ENCODE results near the gene ZEB2.

ZEB2 gene

GRCh38 chr2:144448389-144449027 lies 71.4 kb downstream of the ZEB2 start:
- H3K27ac ChIP-seq (ENCODE audit: low read depth, low read length), result no peak overlapping the region
- no peak overlapping the region for H3K4me3 ChIP-seq (ENCODE audit: insufficient read depth, low read length, poor library complexity, severe bottlenecking)
- peak overlapping the region; percentile 27 for H3K4me2 ChIP-seq (ENCODE audit: low read depth, low read length, poor library complexity, severe bottlenecking)
- H2AFZ ChIP-seq (ENCODE audit: low read depth, low read length, severe bottlenecking), result peak overlapping the region; percentile 65
- no peak overlapping the region for H3K9ac ChIP-seq (ENCODE audit: low read length)
- no peaks in the 10 kb centered on the region for H3F3A ChIP-seq (ENCODE audit: insufficient read depth)
- H3K9me3 ChIP-seq (ENCODE audit: insufficient read depth, low read length), result no peaks in the 10 kb centered on the region
- no peaks in the 10 kb centered on the region for H3K9me2 ChIP-seq (replicated peaks; ENCODE audit: insufficient read depth, low read length)
- no peaks in the 10 kb centered on the region for H4K20me1 ChIP-seq (ENCODE audit: low read depth, low read length)
- TF ChIP-seq, protein P1, sequence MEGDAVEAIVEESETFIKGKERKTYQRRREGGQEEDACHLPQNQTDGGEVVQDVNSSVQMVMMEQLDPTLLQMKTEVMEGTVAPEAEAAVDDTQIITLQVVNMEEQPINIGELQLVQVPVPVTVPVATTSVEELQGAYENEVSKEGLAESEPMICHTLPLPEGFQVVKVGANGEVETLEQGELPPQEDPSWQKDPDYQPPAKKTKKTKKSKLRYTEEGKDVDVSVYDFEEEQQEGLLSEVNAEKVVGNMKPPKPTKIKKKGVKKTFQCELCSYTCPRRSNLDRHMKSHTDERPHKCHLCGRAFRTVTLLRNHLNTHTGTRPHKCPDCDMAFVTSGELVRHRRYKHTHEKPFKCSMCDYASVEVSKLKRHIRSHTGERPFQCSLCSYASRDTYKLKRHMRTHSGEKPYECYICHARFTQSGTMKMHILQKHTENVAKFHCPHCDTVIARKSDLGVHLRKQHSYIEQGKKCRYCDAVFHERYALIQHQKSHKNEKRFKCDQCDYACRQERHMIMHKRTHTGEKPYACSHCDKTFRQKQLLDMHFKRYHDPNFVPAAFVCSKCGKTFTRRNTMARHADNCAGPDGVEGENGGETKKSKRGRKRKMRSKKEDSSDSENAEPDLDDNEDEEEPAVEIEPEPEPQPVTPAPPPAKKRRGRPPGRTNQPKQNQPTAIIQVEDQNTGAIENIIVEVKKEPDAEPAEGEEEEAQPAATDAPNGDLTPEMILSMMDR (IDR thresholded peaks at IDR 0.05; ENCODE audit: insufficient read depth, low read length, poor library complexity, severe bottlenecking), result no peak
- TF ChIP-seq EZH2phosphoT487 (conservative IDR thresholded peaks at IDR 0.05; ENCODE audit: low read length), result no peak
- no peaks in the 10 kb centered on the region for H3K27me3 ChIP-seq (ENCODE audit: low read length)
- H3K36me3 ChIP-seq (ENCODE audit: low read length), result no peaks in the 10 kb centered on the region
- H3K79me2 ChIP-seq (ENCODE audit: insufficient read depth, low read length), result no peaks in the 10 kb centered on the region

DNA sequence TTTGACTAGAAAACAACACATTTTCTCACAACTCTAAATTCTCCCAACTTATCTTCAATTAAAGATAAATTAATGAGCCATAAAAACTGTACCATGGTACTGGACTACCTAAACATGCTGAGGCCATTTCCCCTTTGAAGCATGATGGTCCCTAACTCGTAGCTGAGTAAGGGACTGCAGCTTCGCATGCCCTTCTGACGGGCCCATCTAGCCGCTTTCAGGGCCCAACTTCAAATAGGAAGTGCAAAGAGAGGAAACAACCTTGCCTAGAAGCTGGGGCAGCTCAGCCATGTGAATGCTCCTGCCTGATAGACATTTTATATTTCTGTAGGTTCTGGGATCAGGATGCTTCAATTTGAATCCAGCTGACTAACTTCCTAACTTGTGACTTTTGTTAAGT lies 72.4 kb downstream of the ZEB2 start:
- Histone ChIP-seq H3K27me3 (ENCODE audit: low read length) (no peaks in the 10 kb centered on the region), H2AFZ (ENCODE audit: low read depth, low read length, severe bottlenecking) (no peak overlapping the region), H4K20me1 (ENCODE audit: low read depth, low read length) (no peaks in the 10 kb centered on the region), H3F3A (ENCODE audit: insufficient read depth) (no peaks in the 10 kb centered on the region), H3K9me2 (replicated peaks; ENCODE audit: insufficient read depth, low read length) (no peaks in the 10 kb centered on the region), H3K4me2 (ENCODE audit: low read depth, low read length, poor library complexity, severe bottlenecking) (no peak overlapping the region), H3K9ac (ENCODE audit: low read length) (no peak overlapping the region), H3K4me3 (ENCODE audit: insufficient read depth, low read length, poor library complexity, severe bottlenecking) (no peak overlapping the region), H3K36me3 (ENCODE audit: low read length) (no peaks in the 10 kb centered on the region), H3K9me3 (ENCODE audit: insufficient read depth, low read length) (no peaks in the 10 kb centered on the region), H3K27ac (ENCODE audit: low read depth, low read length) (no peak overlapping the region), H3K79me2 (ENCODE audit: insufficient read depth, low read length) (no peaks in the 10 kb centered on the region)
- TF ChIP-seq, protein P1 (IDR thresholded peaks at IDR 0.05; ENCODE audit: insufficient read depth, low read length, poor library complexity, severe bottlenecking), result no peak

- no peaks in the 10 kb centered on the region for H3K9me2 ChIP-seq (replicated peaks; ENCODE audit: insufficient read depth, low read length)
- H3K36me3 ChIP-seq (ENCODE audit: low read length), result no peaks in the 10 kb centered on the region
- no peaks in the 10 kb centered on the region for H4K20me1 ChIP-seq (ENCODE audit: low read depth, low read length)
- no peak overlapping the region for H3K9ac ChIP-seq (ENCODE audit: low read length)
- H3K9me3 ChIP-seq (ENCODE audit: insufficient read depth, low read length), result no peaks in the 10 kb centered on the region
- no peak for TF ChIP-seq EZH2phosphoT487 (conservative IDR thresholded peaks at IDR 0.05; ENCODE audit: low read length)
- TF ChIP-seq, protein P1 (IDR thresholded peaks at IDR 0.05; ENCODE audit: insufficient read depth, low read length, poor library complexity, severe bottlenecking), result no peak
- no peaks in the 10 kb centered on the region for H3K79me2 ChIP-seq (ENCODE audit: insufficient read depth, low read length)
- no peak overlapping the region for H3K27ac ChIP-seq (ENCODE audit: low read depth, low read length)
- H3K4me2 ChIP-seq (ENCODE audit: low read depth, low read length, poor library complexity, severe bottlenecking), result no peak overlapping the region
- no peaks in the 10 kb centered on the region for H3K27me3 ChIP-seq (ENCODE audit: low read length)
- H3F3A ChIP-seq (ENCODE audit: insufficient read depth), result no peaks in the 10 kb centered on the region
- no peak overlapping the region for H3K4me3 ChIP-seq (ENCODE audit: insufficient read depth, low read length, poor library complexity, severe bottlenecking)
- no peak overlapping the region for H2AFZ ChIP-seq (ENCODE audit: low read depth, low read length, severe bottlenecking)
Observed at GRCh38 chr2:144446136-144446535, 73.8 kb downstream of the ZEB2 start.

Data from SU-DHL-6 (cell line).